GM12891 (cell line): ENCODE data around the gene GPR137C.

Experiments
- DNase-seq: peaks from one replicate; pipeline ENCODE4 v3.0.0; 2011; ENCODE audit warnings: low spot score; ENCODE audit not compliant: insufficient read length
- FAIRE-seq: peaks from 2 replicates; lab custom pipeline; 2011; peaks lifted over from hg19 to GRCh38; lab: Jason Lieb, UNC
- PAX5 ChIP-seq: IDR thresholded peaks from 2 replicates; pipeline ENCODE4 v1.6.1; 2011; ENCODE audit warnings: low read length, moderate library complexity, mild to moderate bottlenecking; ENCODE audit not compliant: insufficient read depth, severe bottlenecking
- POLR2A ChIP-seq: IDR thresholded peaks from 2 replicates; pipeline ENCODE4 v1.6.1; 2011; ENCODE audit warnings: low read depth, low read length, control low read depth
- POLR2AphosphoS5 ChIP-seq: IDR thresholded peaks from 2 replicates; pipeline ENCODE4 v1.6.1; 2011; ENCODE audit warnings: low read depth, low read length, control low read depth
- POU2F2 ChIP-seq: IDR thresholded peaks from 2 replicates; pipeline ENCODE4 v1.6.1; 2011; ENCODE audit warnings: low read depth, mild to moderate bottlenecking, control low read depth, low read length, moderate library complexity
- SPI1 ChIP-seq: IDR thresholded peaks from 2 replicates; pipeline ENCODE4 v1.6.1; 2011; ENCODE audit warnings: low read depth, low read length, control low read depth
- TAF1 ChIP-seq: IDR thresholded peaks from 2 replicates; pipeline ENCODE4 v1.6.1; 2011; ENCODE audit warnings: low read depth, low read length, control low read depth

Gene GPR137C

GRCh38 chr14:52602131-52602530 lies 49.5 kb downstream of the GPR137C start:
- no peak for DNase-seq
- FAIRE-seq, result no peak
- no peak for TF ChIP-seq POLR2AphosphoS5
- TF ChIP-seq SPI1, result no peak; the same call in 1 of the 2 replicates
- no peak for TF ChIP-seq POU2F2

DNA sequence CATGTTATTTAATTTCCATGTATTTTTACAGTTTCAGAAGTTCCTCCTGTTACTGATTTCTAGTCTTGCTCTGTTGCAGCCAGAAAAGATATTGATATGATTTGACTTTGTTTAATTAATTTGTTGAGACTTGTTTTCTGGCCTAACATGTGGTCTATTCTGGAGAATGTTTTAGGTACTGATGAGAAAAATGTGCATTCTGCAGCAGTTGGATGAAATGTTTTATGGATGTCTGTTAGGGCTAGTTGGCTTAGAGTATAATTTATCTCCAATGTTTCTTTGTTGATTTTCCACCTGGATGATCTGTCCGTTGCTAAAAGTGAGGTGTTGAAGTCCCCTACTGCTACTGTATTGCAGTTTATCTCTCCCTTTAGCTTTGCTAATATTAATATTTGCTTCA lies 54.4 kb downstream of the GPR137C start:
- DNase-seq (no peak), FAIRE-seq (no peak)
- TF ChIP-seq PAX5 (no peak), POU2F2 (no peak), TAF1 (no peak), POLR2A (no peak), POLR2AphosphoS5 (no peak)

- FAIRE-seq (no peak), DNase-seq (no peak)
- no peak for TF ChIP-seq SPI1
- TF ChIP-seq POU2F2, result no peak
- TF ChIP-seq POLR2AphosphoS5, result no peak
- no peak for TF ChIP-seq TAF1
- TF ChIP-seq POLR2A, result no peak
- TF ChIP-seq PAX5, result no peak
Observed at GRCh38 chr14:52609445-52610044, 56.9 kb downstream of the GPR137C start.

DNA sequence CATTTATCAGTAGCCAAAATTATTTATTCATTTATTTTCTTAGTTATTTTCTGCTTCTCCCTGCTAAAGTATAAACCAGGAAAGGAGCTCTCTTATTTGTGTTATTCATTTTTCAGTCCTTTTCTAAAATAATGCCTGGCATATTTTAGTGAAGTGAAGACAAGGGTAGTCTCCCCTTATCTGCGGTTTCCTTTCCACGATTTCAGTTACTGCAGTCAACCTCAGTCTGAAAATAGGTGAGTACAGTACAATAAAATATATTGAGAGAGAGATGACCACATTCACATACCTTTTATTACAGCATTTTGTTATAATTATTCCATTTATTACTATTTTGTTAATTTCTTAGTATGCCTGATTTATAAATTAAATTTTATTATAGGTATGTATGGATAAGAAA lies 57.6 kb downstream of the GPR137C start:
- FAIRE-seq (no peak), DNase-seq (no peak)
- TF ChIP-seq POLR2AphosphoS5 (no peak), TAF1 (no peak), POLR2A (no peak), PAX5 (no peak), SPI1 (no peak), POU2F2 (no peak)

GRCh38 chr14:52618602-52619001 lies 66.0 kb downstream of the GPR137C start:
- no peak for TF ChIP-seq SPI1
- no peak for TF ChIP-seq TAF1
- TF ChIP-seq POLR2A, result no peak
- no peak for TF ChIP-seq PAX5
- TF ChIP-seq POLR2AphosphoS5, result no peak
- TF ChIP-seq POU2F2, result no peak
- no peak for DNase-seq
- FAIRE-seq, result no peak

GRCh38 chr14:52619687-52620086 lies 67.1 kb downstream of the GPR137C start:
- FAIRE-seq, result no peak
- no peak for TF ChIP-seq PAX5
- no peak for TF ChIP-seq POLR2A
- DNase-seq, result no peak

- FAIRE-seq (no peak), DNase-seq (no peak)
- TF ChIP-seq POLR2A (no peak), PAX5 (no peak), TAF1 (no peak), SPI1 (no peak), POLR2AphosphoS5 (no peak), POU2F2 (no peak)
Observed at GRCh38 chr14:52640137-52640536, 87.5 kb downstream of the GPR137C start.

GRCh38 chr14:52641745-52642144 lies 89.1 kb downstream of the GPR137C start:
- FAIRE-seq, result no peak
- DNase-seq, result no peak
- no peak for TF ChIP-seq PAX5
- TF ChIP-seq POLR2A, result no peak
- TF ChIP-seq POLR2AphosphoS5, result no peak
- TF ChIP-seq POU2F2, result no peak

DNA sequence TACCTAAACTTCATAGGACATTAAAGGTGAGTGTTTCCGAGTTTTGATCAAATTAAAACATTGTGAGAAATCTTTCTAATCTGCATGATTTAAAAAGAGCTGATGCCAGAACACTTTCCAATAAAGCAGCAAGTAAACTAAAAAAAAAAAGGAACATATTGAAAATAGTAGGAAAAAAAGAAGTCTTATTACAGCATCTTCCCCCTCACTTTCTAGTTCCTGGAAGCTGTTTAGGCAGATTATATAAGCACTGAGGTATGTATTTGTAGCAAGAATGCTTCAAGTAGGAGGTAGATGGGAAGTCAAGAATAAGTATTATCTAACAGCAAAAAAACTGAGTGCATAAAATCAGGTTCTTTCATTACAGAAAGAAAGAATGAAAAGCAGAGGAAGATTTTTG lies 96.9 kb downstream of the GPR137C start:
- no peak for FAIRE-seq
- no peak for TF ChIP-seq POLR2AphosphoS5
- no peak for TF ChIP-seq TAF1
- DNase-seq, result no peak

DNA sequence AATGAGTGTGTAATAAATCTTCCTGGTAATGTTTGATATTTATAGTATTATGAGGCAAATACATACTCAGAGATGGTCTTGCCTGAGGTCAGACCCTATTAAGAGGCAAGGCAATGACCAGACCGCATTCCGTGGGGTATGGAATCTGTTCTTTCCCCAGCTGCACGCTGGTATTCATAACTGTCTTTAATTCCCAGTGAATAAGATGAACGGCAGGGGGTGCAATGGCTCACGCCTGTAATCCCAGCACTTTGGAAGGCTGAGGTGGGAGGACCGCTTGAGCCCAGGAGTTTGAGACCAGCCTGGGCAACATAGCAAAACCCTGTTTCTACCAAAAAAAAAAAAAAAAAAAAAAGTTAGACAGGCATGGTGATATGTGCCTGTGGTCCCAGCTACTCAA lies 98.1 kb downstream of the GPR137C start:
- DNase-seq (no peak), FAIRE-seq (no peak)
- no peak for TF ChIP-seq POLR2A
- TF ChIP-seq PAX5, result no peak
- TF ChIP-seq POU2F2, result no peak
- no peak for TF ChIP-seq TAF1
- TF ChIP-seq POLR2AphosphoS5, result no peak
- no peak for TF ChIP-seq SPI1

- TF ChIP-seq SPI1 (no peak), PAX5 (no peak), TAF1 (no peak), POLR2AphosphoS5 (no peak), POLR2A (no peak), POU2F2 (no peak)
- DNase-seq (no peak), FAIRE-seq (no peak)
Observed at GRCh38 chr14:52656905-52657304, 104.3 kb downstream of the GPR137C start.
